ENCODE measurements around the gene NADK2. TPM values are rescaled to one million over a fixed set of nuclear protein-coding genes. Genes with fewer than 3 reads are reported as not detected.

NADK2 gene
- polyA plus RNA-seq, 1 of the 3 experiments (the other 2 are of a cell fraction), result 7.6 TPM

GRCh38 chr5:36180556-36181350 lies 61.0 kb downstream of the NADK2 start:
- Histone ChIP-seq H3K4me1 (ENCODE audit: control insufficient read depth in 1 of 2, insufficient read depth in 2 of 2, low read depth in 1 of 2, low read length in 1 of 2) (no peaks in the 10 kb centered on the region), H3K36me3 (replicated peaks in 1 of 2; ENCODE audit: control insufficient read depth in 1 of 2, insufficient read depth in 2 of 2, low read length in 1 of 2) (peaks cover 60 to 75% of the 10 kb centered on the region in 2 experiments), H3K27ac (ENCODE audit: low read depth in 2 of 2, low read length in 1 of 2) (no peak overlapping the region), H3K9ac (no peak overlapping the region), H4K20me1 (ENCODE audit: insufficient read depth) (no peaks in the 10 kb centered on the region), H3F3A (replicated peaks; ENCODE audit: insufficient read depth) (peaks cover 5% of the 10 kb centered on the region), H3K27me3 (ENCODE audit: insufficient read depth) (no peaks in the 10 kb centered on the region), H3K79me2 (ENCODE audit: insufficient read depth) (no peaks in the 10 kb centered on the region; the same call in 1 of the 2 replicates), H2AFZ (ENCODE audit: low read depth) (no peak overlapping the region), H3K9me2 (no peaks in the 10 kb centered on the region), H3K9me3 (no peaks in the 10 kb centered on the region), H3K4me3 (ENCODE audit: low read depth in 2 of 2, low read length in 1 of 2) (no peak overlapping the region), H3K4me2 (no peak overlapping the region)
- WGBS (ENCODE audit: low lambda C conversion rate), result 94% methylated on average over 2 of the region's 2 CpGs
- ChIA-PET CTCF (interaction anchor here (0.9 kb wide), 1 partner anchor 102 kb away, joined by 4 read pairs; no protein-coding TSS in a partner anchor), POLR2A (no interaction called here)
- no peak for TF ChIP-seq RFX5 (IDR thresholded peaks at IDR 0.05; ENCODE audit: low read length)
- DNase-seq, result no peak

- no peaks in the 10 kb centered on the region for H4K20me1 ChIP-seq (ENCODE audit: insufficient read depth)
- POLR2A ChIA-PET, result interaction anchor here (0.6 kb wide), 1 partner anchor 93 kb away, joined by 4 read pairs; no protein-coding TSS in a partner anchor
- H3K4me2 ChIP-seq, result no peak overlapping the region
- peaks cover 5% of the 10 kb centered on the region for H3F3A ChIP-seq (replicated peaks; ENCODE audit: insufficient read depth)
- WGBS (ENCODE audit: low lambda C conversion rate), result 95% methylated on average over 4 of the region's 4 CpGs
- no peaks in the 10 kb centered on the region for H3K4me1 ChIP-seq (ENCODE audit: control insufficient read depth in 1 of 2, insufficient read depth in 2 of 2, low read depth in 1 of 2, low read length in 1 of 2)
- H3K27ac ChIP-seq (ENCODE audit: low read depth in 2 of 2, low read length in 1 of 2), result no peak overlapping the region
- H3K79me2 ChIP-seq (ENCODE audit: insufficient read depth), result no peaks in the 10 kb centered on the region; the same call in 1 of the 2 replicates
- no peak for DNase-seq
- H3K36me3 ChIP-seq (replicated peaks in 1 of 2; ENCODE audit: control insufficient read depth in 1 of 2, insufficient read depth in 2 of 2, low read length in 1 of 2), result peaks cover 66 to 83% of the 10 kb centered on the region in 2 experiments
- no peaks in the 10 kb centered on the region for H3K9me2 ChIP-seq
- H3K9ac ChIP-seq, result no peak overlapping the region
- no peaks in the 10 kb centered on the region for H3K9me3 ChIP-seq
- CTCF ChIA-PET, result interaction anchor here (0.9 to 2.3 kb wide), 2 partner anchors 62 to 101 kb away, joined by 4 to 17 read pairs; partner anchors contain the start of gene NADK2
- no peak for TF ChIP-seq MAX (IDR thresholded peaks at IDR 0.05; ENCODE audit: low read depth)
- no peak for TF ChIP-seq RXRA (IDR thresholded peaks at IDR 0.05; ENCODE audit: borderline replicate concordance, low read depth)
- no peak for TF ChIP-seq FOSL2 (IDR thresholded peaks at IDR 0.05; ENCODE audit: borderline replicate concordance, low read depth)
- no peak for TF ChIP-seq FOXM1 (IDR thresholded peaks at IDR 0.05; ENCODE audit: low read depth)
- no peak for TF ChIP-seq SMC3 (IDR thresholded peaks at IDR 0.05; ENCODE audit: low read depth, low read length)
- TF ChIP-seq ELF1 (IDR thresholded peaks at IDR 0.05), result no peak
- no peak for TF ChIP-seq EP300 (IDR thresholded peaks at IDR 0.05; ENCODE audit: borderline replicate concordance in 1 of 2, low read depth in 1 of 2, low read length in 1 of 2)
- TF ChIP-seq ZBTB33 (IDR thresholded peaks at IDR 0.05; ENCODE audit: borderline replicate concordance, low read depth), result no peak
- TF ChIP-seq TAF1 (IDR thresholded peaks at IDR 0.05; ENCODE audit: borderline replicate concordance, low read depth, low read length), result no peak
- H3K4me3 ChIP-seq (ENCODE audit: low read depth in 2 of 2, low read length in 1 of 2), result no peak overlapping the region
- H3K27me3 ChIP-seq (ENCODE audit: insufficient read depth), result no peaks in the 10 kb centered on the region
- H2AFZ ChIP-seq (ENCODE audit: low read depth), result no peak overlapping the region
These were observed 61.8 kb downstream of the NADK2 start for GRCh38 chr5:36179950-36180349.
